Spleen (tissue), 7 donors: ENCODE results near the gene CERT1.

Experiments
- POLR2A ChIP-seq, 3 donors: fragments of 450-650 bp; IDR thresholded peaks; one replicate each; pipeline ENCODE4 v1.5.1; 2017; ENCODE audit warnings: antibody characterized with exemption in 3 of 3, mild to moderate bottlenecking in 1 of 3
- TF ChIP-seq, protein P1 (sequence below), 11 experiments: fragments of 200-600 bp in 7 of 11; fragments of 450-650 bp in 4 of 11; sonication (generic) in 4 of 11; IDR thresholded peaks in 8 of 11; conservative IDR thresholded peaks in 3 of 11; 1 replicate in 7 of 11; 2 replicates in 4 of 11; pipeline versions ENCODE4 v1.4.0 to v1.8.0; 2016 to 2021; ENCODE audit warnings: antibody characterized with exemption in 11 of 11, inconsistent platforms in 4 of 11, mild to moderate bottlenecking in 1 of 11
- donor health status: DM: no; HTN: no; CAD: no; lungs with moderate emphysema.
- donor health status: DM: no; HTN: no; CAD: no.
- donor health status: DM: no; HTN: no; CAD: no.

DNA sequence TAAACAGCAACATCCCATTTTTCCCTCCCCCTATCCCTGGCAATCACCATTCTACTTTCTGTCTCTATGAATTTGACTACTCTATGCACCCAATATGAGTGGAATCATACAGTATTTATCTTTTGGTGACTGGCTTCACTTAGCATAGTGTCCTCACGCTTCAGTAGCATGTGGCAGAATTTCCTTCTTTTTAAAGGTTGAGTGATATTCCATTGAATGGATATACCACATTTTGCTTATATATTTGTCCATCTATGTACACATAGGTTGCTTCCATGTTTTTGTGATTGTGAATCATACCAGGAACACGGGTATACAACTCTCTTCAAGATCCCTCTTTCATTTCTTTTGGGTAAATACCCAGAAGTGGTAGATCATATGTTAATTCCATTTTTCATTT is 69.9 kb downstream of the CERT1 start:
- TF ChIP-seq POLR2A (IDR thresholded peaks at IDR 0.05) = no peak
- TF ChIP-seq, protein P1, sequence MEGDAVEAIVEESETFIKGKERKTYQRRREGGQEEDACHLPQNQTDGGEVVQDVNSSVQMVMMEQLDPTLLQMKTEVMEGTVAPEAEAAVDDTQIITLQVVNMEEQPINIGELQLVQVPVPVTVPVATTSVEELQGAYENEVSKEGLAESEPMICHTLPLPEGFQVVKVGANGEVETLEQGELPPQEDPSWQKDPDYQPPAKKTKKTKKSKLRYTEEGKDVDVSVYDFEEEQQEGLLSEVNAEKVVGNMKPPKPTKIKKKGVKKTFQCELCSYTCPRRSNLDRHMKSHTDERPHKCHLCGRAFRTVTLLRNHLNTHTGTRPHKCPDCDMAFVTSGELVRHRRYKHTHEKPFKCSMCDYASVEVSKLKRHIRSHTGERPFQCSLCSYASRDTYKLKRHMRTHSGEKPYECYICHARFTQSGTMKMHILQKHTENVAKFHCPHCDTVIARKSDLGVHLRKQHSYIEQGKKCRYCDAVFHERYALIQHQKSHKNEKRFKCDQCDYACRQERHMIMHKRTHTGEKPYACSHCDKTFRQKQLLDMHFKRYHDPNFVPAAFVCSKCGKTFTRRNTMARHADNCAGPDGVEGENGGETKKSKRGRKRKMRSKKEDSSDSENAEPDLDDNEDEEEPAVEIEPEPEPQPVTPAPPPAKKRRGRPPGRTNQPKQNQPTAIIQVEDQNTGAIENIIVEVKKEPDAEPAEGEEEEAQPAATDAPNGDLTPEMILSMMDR (IDR thresholded peaks at IDR 0.05 in 8 of 11, conservative IDR thresholded peaks at IDR 0.05 in 3 of 11) = no peak
